Dedifferentiated amniotic fluid mesenchymal stem cell (primary cell): ENCODE measurements around the gene FUT4.
"Not testable (repeated sequence)": the region's sequence is repeated elsewhere in the genome, so short reads cannot be mapped to it uniquely, and the experiment has no call there.

ENCODE experiments used
- DNase-seq: peaks from one replicate; pipeline ENCODE4 v3.0.0-alpha.2; 2016; ENCODE audit errors: extremely low spot score

Gene FUT4, protein sequence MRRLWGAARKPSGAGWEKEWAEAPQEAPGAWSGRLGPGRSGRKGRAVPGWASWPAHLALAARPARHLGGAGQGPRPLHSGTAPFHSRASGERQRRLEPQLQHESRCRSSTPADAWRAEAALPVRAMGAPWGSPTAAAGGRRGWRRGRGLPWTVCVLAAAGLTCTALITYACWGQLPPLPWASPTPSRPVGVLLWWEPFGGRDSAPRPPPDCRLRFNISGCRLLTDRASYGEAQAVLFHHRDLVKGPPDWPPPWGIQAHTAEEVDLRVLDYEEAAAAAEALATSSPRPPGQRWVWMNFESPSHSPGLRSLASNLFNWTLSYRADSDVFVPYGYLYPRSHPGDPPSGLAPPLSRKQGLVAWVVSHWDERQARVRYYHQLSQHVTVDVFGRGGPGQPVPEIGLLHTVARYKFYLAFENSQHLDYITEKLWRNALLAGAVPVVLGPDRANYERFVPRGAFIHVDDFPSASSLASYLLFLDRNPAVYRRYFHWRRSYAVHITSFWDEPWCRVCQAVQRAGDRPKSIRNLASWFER

DNA sequence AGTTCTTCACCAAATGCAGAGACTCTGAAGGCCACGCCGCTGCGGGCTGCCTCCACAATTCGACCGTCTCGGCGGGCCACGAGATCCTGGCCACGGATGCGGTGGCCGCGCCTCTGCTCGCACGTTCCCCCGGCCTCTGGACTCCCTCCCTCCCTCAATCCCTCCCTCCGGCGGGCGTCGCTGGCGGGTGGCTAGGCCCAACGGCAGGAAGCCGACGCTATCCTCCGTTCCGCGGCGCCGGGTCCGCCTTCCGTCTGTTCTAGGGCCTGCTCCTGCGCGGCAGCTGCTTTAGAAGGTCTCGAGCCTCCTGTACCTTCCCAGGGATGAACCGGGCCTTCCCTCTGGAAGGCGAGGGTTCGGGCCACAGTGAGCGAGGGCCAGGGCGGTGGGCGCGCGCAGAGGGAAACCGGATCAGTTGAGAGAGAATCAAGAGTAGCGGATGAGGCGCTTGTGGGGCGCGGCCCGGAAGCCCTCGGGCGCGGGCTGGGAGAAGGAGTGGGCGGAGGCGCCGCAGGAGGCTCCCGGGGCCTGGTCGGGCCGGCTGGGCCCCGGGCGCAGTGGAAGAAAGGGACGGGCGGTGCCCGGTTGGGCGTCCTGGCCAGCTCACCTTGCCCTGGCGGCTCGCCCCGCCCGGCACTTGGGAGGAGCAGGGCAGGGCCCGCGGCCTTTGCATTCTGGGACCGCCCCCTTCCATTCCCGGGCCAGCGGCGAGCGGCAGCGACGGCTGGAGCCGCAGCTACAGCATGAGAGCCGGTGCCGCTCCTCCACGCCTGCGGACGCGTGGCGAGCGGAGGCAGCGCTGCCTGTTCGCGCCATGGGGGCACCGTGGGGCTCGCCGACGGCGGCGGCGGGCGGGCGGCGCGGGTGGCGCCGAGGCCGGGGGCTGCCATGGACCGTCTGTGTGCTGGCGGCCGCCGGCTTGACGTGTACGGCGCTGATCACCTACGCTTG, at the start of gene FUT4:
TSS of gene FUT4 (plus strand) at position 227 of the 951 bp plus-strand sequence. CDS start at position 440, 213 bp downstream.
- DNase-seq = peak; percentile 44

- DNase-seq = no peak
Observed at GRCh38 chr11:94494126-94494680, 49.5 kb upstream of the FUT4 start.

GRCh38 chr11:94500181-94500580, 43.5 kb upstream of the FUT4 start:
- DNase-seq = no peak

DNA sequence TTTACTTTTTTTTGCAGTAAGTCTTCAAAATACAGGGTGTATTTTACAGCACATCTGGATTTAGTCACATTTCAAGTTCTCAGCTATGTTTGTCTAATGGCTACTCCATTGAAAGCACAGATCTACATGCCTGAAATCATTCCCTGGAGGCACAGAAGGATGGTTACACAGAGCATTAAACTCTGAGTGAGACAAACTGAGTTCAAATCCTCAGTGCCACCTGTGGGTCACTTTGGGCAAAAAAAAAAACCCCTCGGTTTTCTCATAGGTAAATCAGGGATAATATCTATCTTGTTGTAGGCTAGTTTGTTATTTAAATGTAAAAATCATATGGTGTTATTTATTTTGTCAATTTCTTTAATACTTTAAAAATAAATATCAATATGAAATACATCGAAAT, 42.2 kb upstream of the FUT4 start:
- no peak for DNase-seq

GRCh38 chr11:94504689-94505293, 38.9 kb upstream of the FUT4 start:
- DNase-seq = peak; percentile 74

DNA sequence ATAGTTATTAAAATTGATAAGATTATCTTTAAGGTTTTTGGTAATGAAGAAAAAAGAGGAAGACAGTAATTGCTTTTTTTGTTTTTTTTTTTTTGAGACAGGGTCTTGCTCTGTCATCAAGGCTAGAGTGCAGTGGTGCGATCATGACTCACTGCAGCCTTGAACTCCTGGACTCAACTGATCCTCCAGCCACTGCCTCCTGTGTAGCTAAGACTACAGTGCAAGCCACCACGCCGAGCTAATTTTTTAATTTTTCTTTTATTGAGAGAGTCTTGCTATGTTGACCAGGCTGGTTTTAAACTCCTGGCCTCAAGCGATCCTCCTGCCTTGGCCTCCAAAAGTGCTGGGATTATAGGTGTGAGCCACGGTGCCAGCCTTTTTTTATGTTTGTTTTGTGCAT, 37.2 kb upstream of the FUT4 start:
- not testable (repeated sequence) for DNase-seq

GRCh38 chr11:94507485-94507884, 36.2 kb upstream of the FUT4 start:
- no peak for DNase-seq

DNA sequence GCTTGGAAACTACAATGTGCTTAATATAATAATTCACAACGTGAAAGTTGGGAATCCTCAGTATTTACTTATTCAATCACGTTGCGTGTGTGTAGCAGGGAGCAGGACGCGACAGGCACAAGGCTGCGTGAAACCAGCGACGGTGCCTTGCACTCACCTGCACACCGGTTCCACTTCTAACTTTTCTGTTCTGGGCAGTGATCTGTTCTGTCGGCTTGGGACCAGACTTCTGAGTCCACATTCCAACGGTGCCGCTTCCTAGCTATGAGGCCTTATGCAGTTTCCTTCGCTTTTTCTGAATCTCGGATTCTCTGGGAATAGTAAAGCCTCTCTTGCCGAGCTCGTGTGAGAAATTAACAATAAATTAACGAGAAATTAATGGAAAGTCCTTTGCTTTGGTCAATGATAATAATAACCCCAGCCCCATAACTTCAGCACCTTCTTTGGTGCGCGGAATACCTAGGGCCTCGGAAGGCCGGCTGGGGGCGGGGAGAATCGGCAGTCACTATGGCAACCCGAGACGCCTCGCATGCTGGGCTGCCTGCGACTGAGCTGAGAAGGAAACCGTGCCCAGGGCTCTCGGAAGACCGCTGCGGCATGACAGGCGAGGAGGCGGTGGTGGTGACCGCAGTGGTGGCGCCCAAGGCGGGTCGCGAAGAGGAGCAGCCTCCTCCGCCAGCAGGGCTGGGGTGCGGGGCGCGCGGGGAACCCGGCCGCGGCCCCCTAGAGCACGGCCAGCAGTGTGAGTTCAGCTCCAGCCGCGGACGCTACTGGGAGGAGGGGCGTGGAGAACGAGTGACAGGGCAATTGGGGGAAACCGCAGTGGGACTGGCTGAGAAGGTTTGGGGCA, 31.6 kb upstream of the FUT4 start, which contains the start of gene C11orf97:
TSS of gene C11orf97 (plus strand) at position 530 of the 850 bp plus-strand sequence. CDS start at position 598, 68 bp downstream.
- no peak for DNase-seq

DNA sequence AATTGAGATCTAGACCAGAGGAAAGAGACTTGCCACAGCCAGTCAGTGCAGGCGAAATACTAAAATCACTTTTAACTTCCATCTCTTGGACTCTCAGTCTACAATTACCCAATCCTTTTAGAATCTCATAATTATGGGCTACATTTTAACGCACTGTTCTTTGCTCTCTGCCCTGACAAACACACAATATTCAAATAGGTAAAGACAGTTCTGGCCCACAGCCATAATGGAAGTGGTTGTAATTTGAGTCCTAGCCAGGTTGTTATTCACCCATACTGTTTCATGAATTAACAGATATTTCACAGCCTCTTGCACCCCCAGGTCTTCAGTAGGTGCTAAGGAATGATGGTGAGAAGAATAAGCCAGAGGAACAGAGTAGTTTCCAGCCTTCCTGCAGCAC, 30.6 kb upstream of the FUT4 start:
- no peak for DNase-seq

DNA sequence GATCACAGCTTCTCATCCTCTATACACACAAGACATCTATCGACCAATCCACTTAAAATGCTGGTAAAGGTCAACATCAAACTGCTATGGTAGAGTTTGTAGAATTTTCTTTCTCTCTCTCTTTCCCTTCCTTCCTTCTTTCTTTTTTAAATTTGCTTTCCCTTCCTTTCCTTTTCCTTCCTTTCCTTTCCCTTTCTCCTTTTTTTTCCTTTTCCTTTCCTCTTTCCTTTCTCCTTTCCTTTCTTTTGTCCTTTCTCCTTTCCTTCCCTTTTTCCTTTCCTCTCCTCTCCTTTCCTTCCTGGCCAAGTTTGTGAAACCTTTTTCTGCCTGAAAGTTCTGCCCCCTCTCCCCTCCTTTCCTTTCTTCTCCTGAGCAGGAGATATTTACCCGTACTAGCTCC, 28.3 kb upstream of the FUT4 start:
- DNase-seq = no peak

DNA sequence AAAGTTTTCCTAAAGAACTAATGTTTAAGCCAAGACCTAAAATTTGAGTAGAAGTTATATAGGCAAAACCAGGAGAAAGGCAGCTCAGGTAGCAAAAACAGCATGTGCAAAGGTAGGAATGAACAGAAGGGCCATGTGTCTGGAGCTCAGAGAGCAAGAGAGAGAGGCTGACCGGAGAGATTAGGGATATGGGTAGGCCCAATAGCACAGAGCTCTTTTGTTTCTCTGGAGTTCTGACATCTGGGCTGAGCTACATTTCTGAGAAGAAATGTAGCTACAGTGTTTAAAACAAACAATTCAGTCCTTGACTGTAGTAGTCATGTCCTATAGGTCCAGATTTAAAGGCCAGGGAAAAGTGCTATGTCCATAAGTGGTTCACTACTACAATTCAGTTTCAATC, 27.0 kb upstream of the FUT4 start:
- DNase-seq = no peak

DNA sequence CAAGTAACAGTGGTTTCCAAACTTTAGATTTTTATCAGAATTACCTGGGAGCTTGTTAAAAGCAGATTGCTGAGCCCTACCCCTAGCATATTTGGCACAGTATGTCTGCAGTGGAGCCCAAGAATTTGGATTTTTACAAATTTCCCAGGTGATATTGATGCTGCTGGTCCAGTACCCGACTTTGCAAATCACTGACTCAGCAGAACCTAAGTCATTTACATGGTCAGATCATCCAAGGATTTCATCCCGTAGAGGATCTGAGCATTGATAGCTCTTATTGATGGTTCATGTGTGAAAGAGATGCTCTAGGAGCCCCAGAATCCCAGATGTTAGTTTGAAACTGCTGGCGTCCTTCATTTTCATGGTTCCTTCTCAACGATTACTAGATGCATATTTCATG, 25.4 kb upstream of the FUT4 start:
- no peak for DNase-seq

DNA sequence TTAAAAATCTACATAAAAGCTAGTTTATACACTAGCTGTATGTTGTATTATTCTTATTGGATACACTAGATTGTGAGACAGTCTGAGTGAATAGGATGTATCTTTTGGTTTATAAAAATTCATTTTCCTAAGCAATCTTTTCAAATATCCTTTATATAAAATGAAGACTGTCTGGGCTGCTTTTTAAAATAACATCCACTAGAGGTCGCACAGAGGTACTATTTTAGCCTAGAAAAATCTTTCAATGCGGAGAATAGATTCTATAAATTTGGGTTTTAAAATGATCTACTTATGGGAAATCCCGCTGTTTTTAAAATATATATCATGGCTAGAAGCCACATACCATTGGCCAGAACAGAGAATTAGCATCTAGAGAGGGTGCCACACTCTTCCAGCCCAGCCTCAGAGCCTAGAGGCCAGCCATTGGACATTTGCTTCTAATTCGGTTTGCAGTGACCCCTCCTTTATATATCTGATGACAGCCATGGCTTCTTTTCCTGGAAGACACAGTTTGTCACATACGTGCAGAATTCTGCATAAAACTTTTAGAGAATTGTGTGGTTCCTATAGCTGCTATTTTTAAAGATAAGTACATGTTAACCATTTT, 24.1 kb upstream of the FUT4 start:
- peak; percentile 63 for DNase-seq

- DNase-seq = no peak
Observed at GRCh38 chr11:94521684-94522083, 22.0 kb upstream of the FUT4 start.

DNA sequence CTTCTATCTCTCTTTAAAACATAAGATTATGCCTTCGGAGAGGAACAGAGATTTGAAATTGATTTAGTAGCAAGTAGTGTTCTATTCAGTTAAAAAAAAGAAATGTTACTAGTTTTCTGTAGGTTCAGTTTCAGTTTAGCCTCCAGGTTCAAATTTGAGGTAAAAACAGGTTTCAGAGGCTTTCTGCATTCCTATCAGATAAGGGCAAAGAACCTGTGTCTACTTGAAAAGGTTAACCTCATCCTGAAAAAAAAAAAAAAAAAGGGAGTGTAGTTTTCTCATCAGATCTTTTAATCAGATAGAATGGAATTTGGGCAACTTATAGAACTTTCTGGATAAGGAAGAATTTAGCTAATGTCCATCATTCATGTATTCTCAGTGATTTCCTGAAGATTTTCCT, 19.4 kb upstream of the FUT4 start:
- DNase-seq = no peak

DNA sequence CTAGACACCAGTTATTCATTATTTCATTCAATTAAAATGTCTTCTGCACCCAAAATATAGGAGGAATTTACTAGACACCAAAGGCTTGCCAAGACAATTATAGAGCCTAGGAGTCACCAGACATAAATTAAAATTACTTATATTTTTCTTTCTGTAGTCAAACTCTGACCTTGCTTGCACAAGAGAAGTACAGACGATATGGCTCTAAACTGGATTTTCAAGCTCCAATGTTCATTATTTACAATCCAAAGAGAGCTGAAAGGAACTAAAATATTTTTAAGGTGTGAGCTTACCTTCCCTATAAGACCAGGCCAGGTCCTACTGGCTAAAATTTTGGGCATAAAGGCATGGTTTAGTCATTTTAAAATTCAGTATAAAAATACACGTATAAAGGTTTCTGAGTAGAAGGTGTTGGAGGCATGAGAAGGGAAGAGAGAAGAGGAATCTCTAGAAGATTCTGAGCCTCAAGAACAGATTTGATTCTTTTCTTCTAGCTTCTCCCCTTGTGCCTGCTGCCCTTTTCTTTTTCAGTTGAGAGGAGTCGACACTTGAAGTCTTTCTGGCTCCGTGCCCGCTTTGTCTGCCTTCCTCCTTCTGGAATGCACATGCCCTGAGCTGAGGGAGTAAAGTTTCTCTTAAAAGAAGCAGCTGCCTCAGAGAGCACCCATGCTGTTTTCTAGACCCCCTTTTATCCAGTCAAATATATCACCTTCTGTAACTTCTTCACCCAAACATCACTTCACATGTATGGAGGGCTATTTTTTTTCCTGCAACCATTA, 18.0 kb upstream of the FUT4 start:
- DNase-seq = peak; percentile 75

GRCh38 chr11:94526645-94527438, 16.9 kb upstream of the FUT4 start:
- no peak for DNase-seq

- no peak for DNase-seq
Observed at GRCh38 chr11:94528551-94528950, 15.2 kb upstream of the FUT4 start.

- DNase-seq = no peak
Observed at GRCh38 chr11:94532211-94532610, 11.5 kb upstream of the FUT4 start.
